ENCODE data around the gene EYS.
"Not testable (repeated sequence)": the region's sequence is repeated elsewhere in the genome, so short reads cannot be mapped to it uniquely, and the experiment has no call there.

Gene EYS

GRCh38 chr6:63943826-63944225, 1763.2 kb downstream of the EYS start:
- DNase-seq (ENCODE audit: extremely low spot score), result no peak
- ChIA-PET POLR2A (no interaction called here), CTCF (no interaction called here)
- TF ChIP-seq CTCF (IDR thresholded peaks at IDR 0.05; ENCODE audit: control extremely low read depth, extremely low read depth, low read depth, missing control alignments), result no peak

GRCh38 chr6:63941747-63942470, 1765.1 kb downstream of the EYS start:
- CTCF ChIA-PET, result no interaction called here
- POLR2A ChIA-PET, result no interaction called here
- DNase-seq (ENCODE audit: extremely low spot score), result no peak
- TF ChIP-seq CTCF (IDR thresholded peaks at IDR 0.05; ENCODE audit: control extremely low read depth, extremely low read depth, low read depth, missing control alignments), result no peak

- no peak for DNase-seq (ENCODE audit: extremely low spot score)
- TF ChIP-seq CTCF (IDR thresholded peaks at IDR 0.05; ENCODE audit: control extremely low read depth, extremely low read depth, low read depth, missing control alignments), result no peak
- POLR2A ChIA-PET, result no interaction called here
- CTCF ChIA-PET, result interaction anchor here (1.7 kb wide), 1 partner anchor 13 kb away, joined by 7 read pairs; no protein-coding TSS in a partner anchor
Observed at GRCh38 chr6:63940056-63940455, 1767.0 kb downstream of the EYS start.

GRCh38 chr6:63936399-63936798, 1770.6 kb downstream of the EYS start:
- DNase-seq (ENCODE audit: extremely low spot score), result no peak
- ChIA-PET CTCF (no interaction called here), POLR2A (no interaction called here)
- TF ChIP-seq CTCF (IDR thresholded peaks at IDR 0.05; ENCODE audit: control extremely low read depth, extremely low read depth, low read depth, missing control alignments), result no peak

GRCh38 chr6:63935732-63936131, 1771.3 kb downstream of the EYS start:
- DNase-seq (ENCODE audit: extremely low spot score), result no peak
- TF ChIP-seq CTCF (IDR thresholded peaks at IDR 0.05; ENCODE audit: control extremely low read depth, extremely low read depth, low read depth, missing control alignments), result no peak
- ChIA-PET POLR2A (no interaction called here), CTCF (no interaction called here)

- CTCF ChIA-PET, result interaction anchor here (1.6 kb wide), 1 partner anchor 9 kb away, joined by 4 read pairs; no protein-coding TSS in a partner anchor
- POLR2A ChIA-PET; DNase-seq (ENCODE audit: extremely low spot score): not testable (repeated sequence)
Observed at GRCh38 chr6:63933948-63934347, 1773.1 kb downstream of the EYS start.

GRCh38 chr6:63930848-63931247, 1776.2 kb downstream of the EYS start:
- POLR2A ChIA-PET, result no interaction called here
- CTCF ChIA-PET, result interaction anchor here (0.9 kb wide), 1 partner anchor 8 kb away, joined by 3 read pairs; no protein-coding TSS in a partner anchor
- no peak for TF ChIP-seq CTCF (IDR thresholded peaks at IDR 0.05; ENCODE audit: control extremely low read depth, extremely low read depth, low read depth, missing control alignments)
- DNase-seq (ENCODE audit: extremely low spot score), result no peak

All from GM10248 (cell line).